Heart left ventricle (tissue), 13 donors: ENCODE results near the gene HDAC4.

ENCODE experiments used
- POLR2A ChIP-seq, 2 donors: fragments of 450-650 bp; IDR thresholded peaks; one replicate each; pipeline ENCODE4 v1.6.1; 2017; ENCODE audit warnings: antibody characterized with exemption in 2 of 2, mild to moderate bottlenecking in 2 of 2, moderate library complexity in 2 of 2
- TF ChIP-seq, protein P1 (sequence below), 12 donors: fragments of 200-600 bp; sonication (generic) in 4 of 12; IDR thresholded peaks; one replicate each; pipeline versions ENCODE4 v1.5.0 to v1.8.0; 2018 to 2022; ENCODE audit warnings: antibody characterized with exemption in 12 of 12, mild to moderate bottlenecking in 5 of 12
- donor health status: ischemic (EF 13 %, LVEDD 7.1; RV severe dilation, severe dysfunction).
- donor health status: DM: no; HTN: yes; CAD: no.
- donor health status: DM: no; HTN: no; CAD: no.
- donor health status: ischemic (EF 25% LVEDD 6.9; RV normal size, moderate dysfunction).
- donor health status: ischemic (EF 25% LVEDD 5.7; RV mildly dilated, moderate dysfunction).
- donor health status: ischemic (EF 35%, LVEDD 5.7; RV mildly dilated, moderate dysfunction).
- donor health status: nonischemic (EF 11% LVEDD 7.7; RV severe dilation, severe dysfunction).
- donor health status: DM: yes; HTN: yes; CAD: no.
- donor health status: PGD.
- donor health status: ischemic (EF 29% LVEDD 5.4; RV normal size, mild dysfunction).
- donor health status: nonischemic (EF 23%, LVEDD 6.1; RV moderate dilation, normal function).

- TF ChIP-seq, protein P1, sequence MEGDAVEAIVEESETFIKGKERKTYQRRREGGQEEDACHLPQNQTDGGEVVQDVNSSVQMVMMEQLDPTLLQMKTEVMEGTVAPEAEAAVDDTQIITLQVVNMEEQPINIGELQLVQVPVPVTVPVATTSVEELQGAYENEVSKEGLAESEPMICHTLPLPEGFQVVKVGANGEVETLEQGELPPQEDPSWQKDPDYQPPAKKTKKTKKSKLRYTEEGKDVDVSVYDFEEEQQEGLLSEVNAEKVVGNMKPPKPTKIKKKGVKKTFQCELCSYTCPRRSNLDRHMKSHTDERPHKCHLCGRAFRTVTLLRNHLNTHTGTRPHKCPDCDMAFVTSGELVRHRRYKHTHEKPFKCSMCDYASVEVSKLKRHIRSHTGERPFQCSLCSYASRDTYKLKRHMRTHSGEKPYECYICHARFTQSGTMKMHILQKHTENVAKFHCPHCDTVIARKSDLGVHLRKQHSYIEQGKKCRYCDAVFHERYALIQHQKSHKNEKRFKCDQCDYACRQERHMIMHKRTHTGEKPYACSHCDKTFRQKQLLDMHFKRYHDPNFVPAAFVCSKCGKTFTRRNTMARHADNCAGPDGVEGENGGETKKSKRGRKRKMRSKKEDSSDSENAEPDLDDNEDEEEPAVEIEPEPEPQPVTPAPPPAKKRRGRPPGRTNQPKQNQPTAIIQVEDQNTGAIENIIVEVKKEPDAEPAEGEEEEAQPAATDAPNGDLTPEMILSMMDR (IDR thresholded peaks at IDR 0.05): no peak
- TF ChIP-seq POLR2A (IDR thresholded peaks at IDR 0.05): no peak
Observed at GRCh38 chr2:239313776-239314175, 87.0 kb downstream of the HDAC4 start.
